Retinal pigment epithelial cell (primary cell): ENCODE data around the gene NKX1-1.
A peak's percentile ranks its signal among the peaks of the same experiment; 100 is the strongest.

Source experiments
- DNase-seq: peaks from one replicate; pipeline ENCODE4 v3.0.0-alpha.2; 2010; ENCODE audit warnings: low read depth
- H3K4me3 ChIP-seq: 2 replicates; pipeline ENCODE4 v1.5.1; 2011; ENCODE audit warnings: mild to moderate bottlenecking, low read length, control low read depth, moderate library complexity
- CTCF ChIP-seq: conservative IDR thresholded peaks from 2 replicates; pipeline ENCODE4 v1.5.1; 2011; ENCODE audit warnings: low read depth, low read length, control low read depth, inconsistent platforms

The NKX1-1 gene

GRCh38 chr4:1357356-1358248 is 48.6 kb downstream of the NKX1-1 start:
- TF ChIP-seq CTCF = no peak
- no peak overlapping the region for H3K4me3 ChIP-seq
- no peak for DNase-seq

- peak; percentile 89 for TF ChIP-seq CTCF
- H3K4me3 ChIP-seq = no peak overlapping the region
- DNase-seq = no peak
Measured at GRCh38 chr4:1356181-1356998, 49.9 kb downstream of the NKX1-1 start.

GRCh38 chr4:1355378-1355777 is 50.9 kb downstream of the NKX1-1 start:
- TF ChIP-seq CTCF = no peak
- no peak for DNase-seq
- H3K4me3 ChIP-seq = no peak overlapping the region

- TF ChIP-seq CTCF = no peak
- H3K4me3 ChIP-seq = no peak overlapping the region
- DNase-seq = no peak
Measured at GRCh38 chr4:1354983-1355275, 51.3 kb downstream of the NKX1-1 start.

- no peak for TF ChIP-seq CTCF
- no peak overlapping the region for H3K4me3 ChIP-seq
Measured at GRCh38 chr4:1354136-1354982, 51.9 kb downstream of the NKX1-1 start.

GRCh38 chr4:1353186-1354055 is 52.8 kb downstream of the NKX1-1 start:
- H3K4me3 ChIP-seq = no peak overlapping the region
- DNase-seq = no peak
- TF ChIP-seq CTCF = no peak

More at GRCh38 chr4:1354136-1354982, 51.9 kb downstream of the NKX1-1 start:
- DNase-seq = no peak
